ENCODE data around the gene RBMY1B. TPM values are rescaled to one million over a fixed set of nuclear protein-coding genes. Genes with fewer than 3 reads are reported as not detected.
"Not testable (repeated sequence)": the region's sequence is repeated elsewhere in the genome, so short reads cannot be mapped to it uniquely, and the experiment has no call there.

Gene RBMY1B
- not detected in 2 replicates for total RNA-seq
- not detected in 2 replicates for polyA plus RNA-seq

- not testable (repeated sequence) for H3K9me3 ChIP-seq (ENCODE audit: low read depth); H3K4me2 ChIP-seq; H3K4me3 ChIP-seq; H3K27me3 ChIP-seq; H4K20me1 ChIP-seq (ENCODE audit: insufficient read depth, poor library complexity, severe bottlenecking); H3K36me3 ChIP-seq (replicated peaks; ENCODE audit: insufficient read depth, low read depth); H3K27ac ChIP-seq; H3K79me2 ChIP-seq; H3K4me1 ChIP-seq (ENCODE audit: insufficient read depth); H3K9me2 ChIP-seq (replicated peaks; ENCODE audit: insufficient read depth); H2AFZ ChIP-seq; DNase-seq (ENCODE audit: low spot score)
- WGBS (ENCODE audit: low lambda C conversion rate, missing lambda C conversion rate), result no CpG with 5 or more reads among the region's 28 CpGs
These were observed at the start of gene RBMY1B for GRCh38 chrY:21511038-21511437. Gene RBMY1B (plus strand): TSS chrY:21511338. CDS start chrY:21513351, 2,013 bp downstream.

GRCh38 chrY:21462915-21463314 lies 48.2 kb upstream of the RBMY1B start:
- not testable (repeated sequence) for H3K79me2 ChIP-seq; H3K27ac ChIP-seq; H2AFZ ChIP-seq; DNase-seq (ENCODE audit: low spot score); H3K4me3 ChIP-seq; H3K27me3 ChIP-seq; H3K9me3 ChIP-seq (ENCODE audit: low read depth); H3K9me2 ChIP-seq (replicated peaks; ENCODE audit: insufficient read depth); H3K4me2 ChIP-seq; H4K20me1 ChIP-seq (ENCODE audit: insufficient read depth, poor library complexity, severe bottlenecking); H3K36me3 ChIP-seq (replicated peaks; ENCODE audit: insufficient read depth, low read depth); H3K4me1 ChIP-seq (ENCODE audit: insufficient read depth)
- no CpG with 5 or more reads among the region's 1 CpG for WGBS (ENCODE audit: low lambda C conversion rate, missing lambda C conversion rate)

GRCh38 chrY:21482967-21483366 lies 28.2 kb upstream of the RBMY1B start:
- no CpG with 5 or more reads among the region's 1 CpG for WGBS (ENCODE audit: low lambda C conversion rate, missing lambda C conversion rate)
- H3K27me3 ChIP-seq, result no peaks in the 10 kb centered on the region
- H3K36me3 ChIP-seq (replicated peaks; ENCODE audit: insufficient read depth, low read depth), result no peaks in the 10 kb centered on the region
- no peak overlapping the region for H3K4me2 ChIP-seq
- no peak overlapping the region for H3K4me3 ChIP-seq
- DNase-seq (ENCODE audit: low spot score), result no peak
- H3K9me2 ChIP-seq (replicated peaks; ENCODE audit: insufficient read depth), result no peaks in the 10 kb centered on the region
- H4K20me1 ChIP-seq (ENCODE audit: insufficient read depth, poor library complexity, severe bottlenecking), result no peaks in the 10 kb centered on the region
- no peak for TF ChIP-seq EZH2phosphoT487 (IDR thresholded peaks at IDR 0.05; ENCODE audit: low read depth, severe bottlenecking, unreplicated experiment)
- TF ChIP-seq EZH2 (IDR thresholded peaks at IDR 0.05; ENCODE audit: borderline replicate concordance), result no peak
- no peak for TF ChIP-seq CTCF (IDR thresholded peaks at IDR 0.05; ENCODE audit: poor library complexity)
- no peaks in the 10 kb centered on the region for H3K79me2 ChIP-seq
- H3K27ac ChIP-seq, result no peak overlapping the region
- H3K4me1 ChIP-seq (ENCODE audit: insufficient read depth), result no peaks in the 10 kb centered on the region
- H3K9me3 ChIP-seq (ENCODE audit: low read depth), result no peaks in the 10 kb centered on the region
- no peak overlapping the region for H2AFZ ChIP-seq

- not testable (repeated sequence) for H3K9me3 ChIP-seq (ENCODE audit: low read depth); H3K4me1 ChIP-seq (ENCODE audit: insufficient read depth); H3K27me3 ChIP-seq; H4K20me1 ChIP-seq (ENCODE audit: insufficient read depth, poor library complexity, severe bottlenecking); H3K4me2 ChIP-seq; DNase-seq (ENCODE audit: low spot score); H3K36me3 ChIP-seq (replicated peaks; ENCODE audit: insufficient read depth, low read depth); H3K79me2 ChIP-seq; H3K4me3 ChIP-seq; H2AFZ ChIP-seq; H3K9me2 ChIP-seq (replicated peaks; ENCODE audit: insufficient read depth); H3K27ac ChIP-seq
- no CpG with 5 or more reads among the region's 28 CpGs for WGBS (ENCODE audit: low lambda C conversion rate, missing lambda C conversion rate)
These were observed 23.4 kb downstream of the RBMY1B start, which contains the start of gene RBMY1A1 for GRCh38 chrY:21534579-21534978. Gene RBMY1A1 (plus strand): TSS chrY:21534879. CDS start chrY:21536892, 2,013 bp downstream.

GRCh38 chrY:21559316-21559984 lies 48.3 kb downstream of the RBMY1B start:
- H3K4me1 ChIP-seq (ENCODE audit: insufficient read depth); H2AFZ ChIP-seq; H3K27ac ChIP-seq; H3K79me2 ChIP-seq; DNase-seq (ENCODE audit: low spot score); H3K36me3 ChIP-seq (replicated peaks; ENCODE audit: insufficient read depth, low read depth); H4K20me1 ChIP-seq (ENCODE audit: insufficient read depth, poor library complexity, severe bottlenecking); H3K9me2 ChIP-seq (replicated peaks; ENCODE audit: insufficient read depth); H3K4me2 ChIP-seq; H3K9me3 ChIP-seq (ENCODE audit: low read depth); H3K4me3 ChIP-seq; H3K27me3 ChIP-seq: not testable (repeated sequence)
- no CpG with 5 or more reads among the region's 5 CpGs for WGBS (ENCODE audit: low lambda C conversion rate, missing lambda C conversion rate)

Other genes with a start within 250 kb of the RBMY1B start
- gene RBMY1A1, start 23.5 kb downstream of the RBMY1B start, total RNA-seq, result not detected in 2 replicates
- gene RBMY1A1, start 23.5 kb downstream of the RBMY1B start, polyA plus RNA-seq, result not detected in 2 replicates

All from hepatocyte (in vitro differentiated cells).